Heart right ventricle (tissue), 16 donors: ENCODE data around the gene PDS5B. TPM values are rescaled to one million over a fixed set of nuclear protein-coding genes. Genes with fewer than 3 reads are reported as not detected.
A peak's percentile ranks its signal among the peaks of the same experiment; 100 is the strongest.

Source experiments
- ATAC-seq, 8 donors: fragments of 200-7000 bp; cut with Tn5 transposase; one replicate each; pipeline ENCODE4 v1.9.1; 2020; ENCODE audit warnings: mild to moderate bottlenecking in 8 of 8, moderate library complexity in 8 of 8, moderate number of reproducible peaks in 1 of 8
- DNase-seq, 2 donors: peaks; one replicate each; pipeline ENCODE4 v3.0.0-alpha.2; 2020
- H3K27ac ChIP-seq, 10 donors: fragments of 200-600 bp; sonication (generic) in 2 of 10; one replicate each; pipeline versions ENCODE4 v1.5.0 to v1.8.0; 2020 to 2022; ENCODE audit warnings: mild to moderate bottlenecking in 3 of 10
- H3K27me3 ChIP-seq, 7 donors: fragments of 200-600 bp; one replicate each; pipeline ENCODE4 v1.8.0; 2021 to 2022; ENCODE audit warnings: mild to moderate bottlenecking in 2 of 7
- H3K36me3 ChIP-seq, 9 donors: fragments of 200-600 bp; sonication (generic) in 1 of 9; one replicate each; pipeline versions ENCODE4 v1.5.0 to v1.8.0; 2020 to 2022; ENCODE audit warnings: mild to moderate bottlenecking in 2 of 9
- H3K4me1 ChIP-seq, 9 donors: fragments of 200-600 bp; sonication (generic) in 1 of 9; one replicate each; pipeline versions ENCODE4 v1.5.0 to v1.8.0; 2020 to 2022; ENCODE audit warnings: mild to moderate bottlenecking in 4 of 9
- H3K4me3 ChIP-seq, 10 donors: fragments of 200-600 bp; sonication (generic) in 2 of 10; one replicate each; pipeline versions ENCODE4 v1.5.0 to v1.8.0; 2020 to 2022; ENCODE audit warnings: mild to moderate bottlenecking in 7 of 10, moderate library complexity in 2 of 10
- H3K9me3 ChIP-seq, 11 donors: fragments of 200-600 bp in 10 of 11; sonication (generic) in 2 of 11; one replicate each; pipeline versions ENCODE4 v1.5.0 to v1.8.0; 2013 to 2022; ENCODE audit warnings: mild to moderate bottlenecking in 2 of 11, control low read depth in 1 of 11, moderate library complexity in 1 of 11
- CTCF ChIP-seq, 9 donors: fragments of 200-600 bp; sonication (generic) in 2 of 9; IDR thresholded peaks; one replicate each; pipeline versions ENCODE4 v1.5.0 to v1.8.0; 2021 to 2022; ENCODE audit warnings: antibody characterized with exemption in 9 of 9, mild to moderate bottlenecking in 5 of 9, moderate library complexity in 1 of 9
- WGBS, 2 donors: extraction: QIAGEN DNeasy Blood & Tissue Kit; methylation state at CpG; one replicate each; pipeline ENCODE4 v1.1.7; 2013; ENCODE audit warnings: inconsistent platforms in 1 of 2; 5-methylcytosine and 5-hydroxymethylcytosine counted together
- intact Hi-C, 10 donors: fragments of 100-400 bp; cut with DNase I; formaldehyde crosslinking; loops; one replicate each; pipeline versions ENCODE4 v1.11.1 to v1.14.2; 2022
- polyA plus RNA-seq, 2 donors: library from polyadenylated mRNA; stranded (reverse); fragments of 200-250 nt; gene quantifications; one replicate each; pipeline ENCODE4 v1.2.3, GENCODE V29; 2013
- total RNA-seq, 10 donors: library from RNA; stranded (reverse); fragmentation: NEBNext Ultra II Directional in 3 of 10; extraction: Animal tissue kit (Norgen Biotek cat#: 25700) in 3 of 10; gene quantifications; one replicate each; pipeline versions ENCODE4 v1.2.1 to v1.2.4, GENCODE V29; 2021 to 2023
- donor health status: Arrhythmogenic right ventricular cardiomyopathy.
- donor health status: ischemic (EF 13 %, LVEDD 7.1; RV severe dilation, severe dysfunction).
- donor health status: healthy with polysubstance abuse.
- donor health status: DM: no; HTN: yes; CAD: no.
- donor health status: DM: no; HTN: no; CAD: no.
- donor health status: ischemic (EF 25% LVEDD 6.9; RV normal size, moderate dysfunction).
- donor health status: ischemic (EF 25% LVEDD 5.7; RV mildly dilated, moderate dysfunction).
- donor health status: healthy.
- donor health status: DM: yes; HTN: yes; CAD: no.
- donor health status: Ischemic cardiomyopathy.
- donor health status: ischemic (EF 35%, LVEDD 5.7; RV mildly dilated, moderate dysfunction).
- donor health status: nonischemic (EF 11% LVEDD 7.7; RV severe dilation, severe dysfunction).
- donor health status: DM: yes; HTN: yes; CAD: no.
- donor health status: PGD.
- donor health status: ischemic (EF 29% LVEDD 5.4; RV normal size, mild dysfunction).
- donor health status: nonischemic (EF 23%, LVEDD 6.1; RV moderate dilation, normal function).

Gene PDS5B
- total and polyA plus RNA-seq, 12 donors: 5.6 to 29.6 (median 19.9) TPM

GRCh38 chr13:32663660-32664059 is 77.4 kb downstream of the PDS5B start:
- no peaks in the 10 kb centered on the region for H3K9me3 ChIP-seq
- no peak for ATAC-seq
- H3K27ac ChIP-seq: no peak overlapping the region
- no peak for DNase-seq
- peaks cover 0 to 7% (median 0%) of the 10 kb centered on the region in 9 donors for H3K4me1 ChIP-seq
- intact Hi-C loops: loop anchor here in 1 of 10 donors (10.0 kb wide), 1 partner anchor 881 kb away; no protein-coding TSS in a partner anchor
- peaks cover 0 to 35% (median 0%) of the 10 kb centered on the region in 9 donors for H3K36me3 ChIP-seq
- TF ChIP-seq CTCF (IDR thresholded peaks at IDR 0.05): no peak
- no peak overlapping the region for H3K4me3 ChIP-seq
- H3K27me3 ChIP-seq: no peaks in the 10 kb centered on the region

DNA sequence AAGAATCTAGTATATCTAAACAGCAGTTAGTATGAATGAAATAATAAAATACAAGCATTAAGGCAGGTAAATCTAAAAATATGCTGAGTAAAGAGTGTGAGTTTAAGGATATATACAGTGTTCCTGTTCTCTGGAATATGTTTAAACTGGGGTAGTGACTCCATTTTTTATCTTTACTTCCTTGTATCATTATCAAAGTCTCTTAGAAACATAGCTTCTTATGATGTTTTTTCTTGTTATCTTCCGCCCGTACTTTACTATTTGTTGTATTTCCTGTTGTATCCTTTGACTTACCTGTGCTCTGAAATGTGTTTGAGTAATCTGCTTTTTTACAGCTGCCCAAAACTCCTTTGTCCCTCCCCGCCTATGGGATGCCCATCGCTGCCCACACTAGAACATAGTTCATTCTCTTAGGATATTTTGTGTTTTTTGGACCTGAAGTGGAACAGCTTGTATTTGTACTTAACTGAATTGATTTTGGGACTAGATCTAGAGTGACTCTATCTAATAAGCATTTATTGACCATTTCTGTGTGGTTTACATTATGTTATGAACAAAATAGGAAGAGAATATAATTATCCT is 80.8 kb downstream of the PDS5B start:
- H3K27ac ChIP-seq: no peak overlapping the region
- DNase-seq (no peak), ATAC-seq (no peak)
- H3K27me3 ChIP-seq: no peaks in the 10 kb centered on the region
- intact Hi-C loops: loop anchor here in 1 of 10 donors (10.0 kb wide), 1 partner anchor 878 kb away; no protein-coding TSS in a partner anchor
- 94% methylated on average over 4 of the region's 4 CpGs for WGBS, 2 donors
- no peak for TF ChIP-seq CTCF (IDR thresholded peaks at IDR 0.05)
- H3K9me3 ChIP-seq: no peaks in the 10 kb centered on the region
- H3K36me3 ChIP-seq: peaks cover 0 to 25% (median 0%) of the 10 kb centered on the region in 9 donors
- no peaks in the 10 kb centered on the region for H3K4me1 ChIP-seq
- no peak overlapping the region for H3K4me3 ChIP-seq

- ATAC-seq (no peak), DNase-seq (no peak)
- TF ChIP-seq CTCF (IDR thresholded peaks at IDR 0.05): peak; percentile 34 to 79 (median 64)
- 72 to 75% methylated on average over 3 of the region's 3 CpGs for WGBS, 2 donors
- no peak overlapping the region for H3K4me3 ChIP-seq
- H3K4me1 ChIP-seq: no peaks in the 10 kb centered on the region
- no peaks in the 10 kb centered on the region for H3K27me3 ChIP-seq
- intact Hi-C loops: loop anchor here in 1 of 10 donors (10.0 kb wide), 1 partner anchor 876 kb away; no protein-coding TSS in a partner anchor
- peaks cover 0 to 2% (median 0%) of the 10 kb centered on the region in 11 donors for H3K9me3 ChIP-seq
- H3K36me3 ChIP-seq: peaks cover 0 to 38% (median under 1%) of the 10 kb centered on the region in 9 donors
- no peak overlapping the region for H3K27ac ChIP-seq
Measured at GRCh38 chr13:32669030-32669646, 82.9 kb downstream of the PDS5B start.

GRCh38 chr13:32674503-32674902 is 88.3 kb downstream of the PDS5B start:
- ATAC-seq: no peak

More at GRCh38 chr13:32674503-32674902, 88.3 kb downstream of the PDS5B start:
- intact Hi-C loops: no loop called here
- DNase-seq: no peak
- H3K4me3 ChIP-seq: no peak overlapping the region
- peaks cover 0 to 7% (median 0%) of the 10 kb centered on the region in 11 donors for H3K9me3 ChIP-seq
- peaks cover 0 to 72% (median 3%) of the 10 kb centered on the region in 9 donors for H3K36me3 ChIP-seq
- no peak for TF ChIP-seq CTCF (IDR thresholded peaks at IDR 0.05)
- H3K4me1 ChIP-seq: no peaks in the 10 kb centered on the region
- 98 to 99% methylated on average over 2 of the region's 2 CpGs for WGBS, 2 donors
- no peak overlapping the region for H3K27ac ChIP-seq
- no peaks in the 10 kb centered on the region for H3K27me3 ChIP-seq
